HEK293T (cell line): ENCODE measurements around the gene PPP1R1B.

Experiments
- CTCF ChIA-PET: fragments of 350-600 bp; formaldehyde crosslinking; extraction: SDS; loops from one replicate; lab custom pipeline; 2021; ENCODE audit warnings: antibody characterized with exemption, inconsistent platforms; lab: Yijun Ruan, JAX
- POLR2A ChIA-PET: fragments of 350-600 bp; formaldehyde crosslinking; extraction: SDS; loops from one replicate; lab custom pipeline; 2020; ENCODE audit warnings: antibody characterized with exemption, inconsistent platforms; lab: Yijun Ruan, JAX
- DNase-seq: peaks from one replicate; pipeline ENCODE4 v3.0.0; 2012; ENCODE audit warnings: mixed read lengths; ENCODE audit errors: extremely low spot score
- ARNT ChIP-seq: fragments of 450-650 bp; IDR thresholded peaks from 2 replicates; pipeline ENCODE4 v1.6.1; 2017; ENCODE audit warnings: mild to moderate bottlenecking
- BHLHE40 ChIP-seq: fragments of 450-650 bp; IDR thresholded peaks from 2 replicates; pipeline ENCODE4 v1.6.1; 2016; ENCODE audit warnings: mild to moderate bottlenecking, moderate library complexity, borderline replicate concordance
- CTBP1 ChIP-seq: fragments of 450-650 bp; IDR thresholded peaks from 2 replicates; pipeline ENCODE4 v1.6.1; 2016; ENCODE audit warnings: borderline replicate concordance
- ELF4 ChIP-seq: fragments of 450-650 bp; IDR thresholded peaks from 2 replicates; pipeline ENCODE4 v1.6.1; 2017; ENCODE audit warnings: antibody characterized with exemption
- FOXA1 ChIP-seq: fragments of 450-650 bp; IDR thresholded peaks from 2 replicates; pipeline ENCODE4 v1.6.1; 2016; ENCODE audit warnings: mild to moderate bottlenecking
- FOXK2 ChIP-seq: fragments of 450-650 bp; IDR thresholded peaks from 2 replicates; pipeline ENCODE4 v1.6.1; 2016; ENCODE audit warnings: mild to moderate bottlenecking
- FOXM1 ChIP-seq: fragments of 450-650 bp; IDR thresholded peaks from 2 replicates; pipeline ENCODE4 v1.6.1; 2017; ENCODE audit warnings: mild to moderate bottlenecking, borderline replicate concordance
- HDGF ChIP-seq: fragments of 450-650 bp; IDR thresholded peaks from 2 replicates; pipeline ENCODE4 v1.6.1; 2017; ENCODE audit warnings: antibody characterized with exemption, borderline replicate concordance
- L3MBTL2 ChIP-seq: fragments of 450-650 bp; conservative IDR thresholded peaks from 2 replicates; pipeline ENCODE4 v1.6.1; 2016; ENCODE audit warnings: mild to moderate bottlenecking
- LEF1 ChIP-seq: fragments of 450-650 bp; IDR thresholded peaks from 2 replicates; pipeline ENCODE4 v1.6.1; 2017; ENCODE audit warnings: mild to moderate bottlenecking, borderline replicate concordance
- NFRKB ChIP-seq: fragments of 450-650 bp; IDR thresholded peaks from 2 replicates; pipeline ENCODE4 v1.6.1; 2016; ENCODE audit warnings: mild to moderate bottlenecking, moderate library complexity
- PKNOX1 ChIP-seq: fragments of 450-650 bp; IDR thresholded peaks from 2 replicates; pipeline ENCODE4 v1.6.1; 2016
- SP1 ChIP-seq: fragments of 450-650 bp; IDR thresholded peaks from 2 replicates; pipeline ENCODE4 v1.6.1; 2017
- SUZ12 ChIP-seq: fragments of 450-650 bp; IDR thresholded peaks from 2 replicates; pipeline ENCODE4 v1.6.1; 2016; ENCODE audit warnings: mild to moderate bottlenecking
- TARDBP ChIP-seq: fragments of 450-650 bp; IDR thresholded peaks from 2 replicates; pipeline ENCODE4 v1.6.1; 2016
- ZNF384 ChIP-seq: fragments of 450-650 bp; IDR thresholded peaks from 2 replicates; pipeline ENCODE4 v1.6.1; 2016

Gene PPP1R1B

GRCh38 chr17:39600997-39601597 lies 25.7 kb upstream of the PPP1R1B start:
- CTCF ChIA-PET: interaction anchor here (1.7 kb wide), 1 partner anchor 21 kb away, joined by 6 read pairs; no protein-coding TSS in a partner anchor
- no peak for DNase-seq
- POLR2A ChIA-PET: no interaction called here
- TF ChIP-seq FOXM1: no peak

- CTCF ChIA-PET: interaction anchor here (1.4 kb wide), 1 partner anchor 20 kb away, joined by 4 read pairs; no protein-coding TSS in a partner anchor
- DNase-seq: no peak
- TF ChIP-seq ARNT (no peak), CTBP1 (no peak), TARDBP (no peak), LEF1 (no peak)
- POLR2A ChIA-PET: no interaction called here
Observed at GRCh38 chr17:39601758-39602532, 24.8 kb upstream of the PPP1R1B start.

GRCh38 chr17:39602533-39603303 lies 24.0 kb upstream of the PPP1R1B start:
- CTCF ChIA-PET: interaction anchor here (1.4 to 3.4 kb wide), 2 partner anchors 19 kb away, joined by 4 to 12 read pairs; no protein-coding TSS in a partner anchor
- no peak for DNase-seq
- TF ChIP-seq FOXK2: no peak
- no peak for TF ChIP-seq CTBP1
- no peak for TF ChIP-seq SUZ12
- no peak for TF ChIP-seq SP1
- TF ChIP-seq HDGF: no peak
- TF ChIP-seq NFRKB: no peak
- no peak for TF ChIP-seq ZNF384
- TF ChIP-seq LEF1: no peak
- TF ChIP-seq PKNOX1: no peak
- no peak for TF ChIP-seq FOXA1
- POLR2A ChIA-PET: no interaction called here

- no peak for DNase-seq
- CTCF ChIA-PET: interaction anchor here (3.4 kb wide), 1 partner anchor 18 kb away, joined by 12 read pairs; no protein-coding TSS in a partner anchor
- TF ChIP-seq SP1 (no peak), PKNOX1 (no peak), LEF1 (no peak), SUZ12 (no peak), L3MBTL2 (no peak), FOXK2 (no peak), FOXA1 (no peak), ARNT (no peak), TARDBP (no peak)
- POLR2A ChIA-PET: no interaction called here
Observed at GRCh38 chr17:39603304-39604016, 23.3 kb upstream of the PPP1R1B start.

- TF ChIP-seq ELF4 (no peak), L3MBTL2 (no peak), ARNT (no peak), SP1 (no peak), FOXK2 (no peak), HDGF (no peak), FOXA1 (no peak), SUZ12 (no peak), CTBP1 (no peak), TARDBP (no peak), FOXM1 (no peak), LEF1 (no peak), ZNF384 (no peak), BHLHE40 (no peak), NFRKB (no peak), PKNOX1 (no peak)
- POLR2A ChIA-PET: no interaction called here
- no peak for DNase-seq
- CTCF ChIA-PET: interaction anchor here (3.4 kb wide), 1 partner anchor 17 kb away, joined by 12 read pairs; no protein-coding TSS in a partner anchor
Observed at GRCh38 chr17:39604911-39605491, 21.8 kb upstream of the PPP1R1B start.
